ENCODE results near the gene IFI27L2. TPM values are rescaled to one million over a fixed set of nuclear protein-coding genes. Genes with fewer than 3 reads are reported as not detected.

Gene IFI27L2
- total and polyA plus RNA-seq, 2 experiments from 2014 or later = 91.5 to 95.1 TPM

DNA sequence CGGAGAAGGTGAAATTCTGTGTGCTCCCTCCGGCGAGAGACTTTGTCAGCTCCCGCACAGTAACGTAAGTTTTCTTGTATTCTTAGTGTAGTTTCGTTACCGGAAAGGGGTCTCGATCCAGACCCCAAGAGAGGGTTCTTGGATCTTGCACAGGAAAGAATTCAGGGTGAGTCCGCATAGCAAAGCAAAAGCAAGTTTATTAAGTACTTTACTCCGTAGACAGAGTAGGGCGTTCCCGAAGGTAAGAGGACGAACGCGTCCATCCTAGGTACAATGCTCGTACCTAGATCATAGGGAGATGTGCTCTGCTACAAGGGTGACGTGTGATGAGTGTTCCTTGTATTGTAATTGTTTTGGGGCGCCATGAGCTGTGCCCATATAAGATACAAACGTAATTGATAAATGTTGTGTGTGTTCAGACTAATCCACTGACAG lies 48.0 kb downstream of the IFI27L2 start:
- no peaks in the 10 kb centered on the region for H3K27me3 ChIP-seq
- no peaks in the 10 kb centered on the region for H3K9me3 ChIP-seq (ENCODE audit: low read depth)
- H3K9me2 ChIP-seq (replicated peaks; ENCODE audit: insufficient read depth) = no peaks in the 10 kb centered on the region
- TF ChIP-seq EZH2 (IDR thresholded peaks at IDR 0.05; ENCODE audit: borderline replicate concordance) = no peak
- TF ChIP-seq, protein P1, sequence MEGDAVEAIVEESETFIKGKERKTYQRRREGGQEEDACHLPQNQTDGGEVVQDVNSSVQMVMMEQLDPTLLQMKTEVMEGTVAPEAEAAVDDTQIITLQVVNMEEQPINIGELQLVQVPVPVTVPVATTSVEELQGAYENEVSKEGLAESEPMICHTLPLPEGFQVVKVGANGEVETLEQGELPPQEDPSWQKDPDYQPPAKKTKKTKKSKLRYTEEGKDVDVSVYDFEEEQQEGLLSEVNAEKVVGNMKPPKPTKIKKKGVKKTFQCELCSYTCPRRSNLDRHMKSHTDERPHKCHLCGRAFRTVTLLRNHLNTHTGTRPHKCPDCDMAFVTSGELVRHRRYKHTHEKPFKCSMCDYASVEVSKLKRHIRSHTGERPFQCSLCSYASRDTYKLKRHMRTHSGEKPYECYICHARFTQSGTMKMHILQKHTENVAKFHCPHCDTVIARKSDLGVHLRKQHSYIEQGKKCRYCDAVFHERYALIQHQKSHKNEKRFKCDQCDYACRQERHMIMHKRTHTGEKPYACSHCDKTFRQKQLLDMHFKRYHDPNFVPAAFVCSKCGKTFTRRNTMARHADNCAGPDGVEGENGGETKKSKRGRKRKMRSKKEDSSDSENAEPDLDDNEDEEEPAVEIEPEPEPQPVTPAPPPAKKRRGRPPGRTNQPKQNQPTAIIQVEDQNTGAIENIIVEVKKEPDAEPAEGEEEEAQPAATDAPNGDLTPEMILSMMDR (IDR thresholded peaks at IDR 0.05; ENCODE audit: poor library complexity) = no peak
- TF ChIP-seq EZH2phosphoT487 (IDR thresholded peaks at IDR 0.05; ENCODE audit: low read depth, severe bottlenecking, unreplicated experiment) = no peak
- 2% methylated on average over 19 of the region's 19 CpGs for WGBS (ENCODE audit: low lambda C conversion rate, missing lambda C conversion rate)
- peak overlapping the region; percentile 77 for H3K4me3 ChIP-seq
- H4K20me1 ChIP-seq (ENCODE audit: insufficient read depth, poor library complexity, severe bottlenecking) = peaks cover 31% of the 10 kb centered on the region
- H3K79me2 ChIP-seq = peaks cover 70% of the 10 kb centered on the region
- H3K27ac ChIP-seq = peak overlapping the region; percentile 96
- peak overlapping the region; percentile 80 for H2AFZ ChIP-seq
- peak overlapping the region; percentile 79 for H3K4me2 ChIP-seq
- H3K36me3 ChIP-seq (replicated peaks; ENCODE audit: insufficient read depth, low read depth) = no peaks in the 10 kb centered on the region
- H3K4me1 ChIP-seq (ENCODE audit: insufficient read depth) = peaks cover 33% of the 10 kb centered on the region
- DNase-seq (ENCODE audit: low spot score) = peak; percentile 32

DNA sequence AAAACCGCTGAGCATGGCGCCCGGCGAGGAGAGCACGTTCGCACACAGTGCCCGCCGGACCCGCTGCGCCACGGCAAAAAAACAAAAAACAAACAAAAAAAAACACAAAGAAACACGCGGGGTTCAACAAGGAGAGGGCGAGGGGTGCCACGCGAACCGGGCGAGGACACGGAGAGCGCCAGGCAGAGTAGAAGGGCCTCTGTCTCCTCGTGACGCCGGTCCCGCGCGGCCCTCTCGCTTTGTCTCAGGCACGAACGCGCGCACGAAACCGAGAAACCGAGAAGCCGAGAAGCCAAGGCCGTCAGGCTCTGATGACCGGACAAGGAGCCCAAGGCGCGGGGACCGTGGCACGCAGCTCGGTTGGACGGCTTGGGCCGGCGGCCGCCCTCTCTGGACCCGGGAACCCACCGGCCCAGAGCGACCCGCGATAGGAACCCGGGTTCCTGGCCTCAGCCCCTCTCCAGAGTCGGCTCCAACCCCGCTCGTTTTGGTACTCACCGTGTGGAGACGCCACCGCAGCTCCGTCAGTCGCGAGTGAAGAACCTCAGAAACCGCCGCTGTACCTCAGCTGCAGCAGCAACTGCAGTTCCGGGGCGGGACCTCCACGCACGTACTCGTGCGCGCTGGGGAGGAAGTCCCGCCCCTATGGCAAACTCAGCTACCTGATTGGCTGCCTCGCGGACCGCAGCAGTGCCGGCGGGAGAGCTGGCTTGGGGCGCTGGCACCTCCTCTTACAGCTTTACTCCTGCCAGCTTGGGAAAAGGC lies 48.6 kb downstream of the IFI27L2 start, which contains the start of the genes DDX24 and IFI27L1:
Gene DDX24, minus strand, starts transcription at position 582 of the 765 bp plus-strand sequence. CDS start 1,460 bp downstream, outside the sequence.
Gene IFI27L1, plus strand, starts transcription at position 690 of the 765 bp plus-strand sequence. CDS start 15,628 bp downstream, outside the sequence.
- Histone ChIP-seq H3K27me3 (no peaks in the 10 kb centered on the region), H3K79me2 (peaks cover 76% of the 10 kb centered on the region), H3K27ac (peak within 1 kb of the TSS; percentile 96), H3K9me2 (replicated peaks; ENCODE audit: insufficient read depth) (no peaks in the 10 kb centered on the region), H4K20me1 (ENCODE audit: insufficient read depth, poor library complexity, severe bottlenecking) (peaks cover 36% of the 10 kb centered on the region), H3K9me3 (ENCODE audit: low read depth) (no peaks in the 10 kb centered on the region), H3K4me2 (peak within 1 kb of the TSS; percentile 90), H3K36me3 (replicated peaks; ENCODE audit: insufficient read depth, low read depth) (no peaks in the 10 kb centered on the region), H3K4me1 (ENCODE audit: insufficient read depth) (peaks cover 33% of the 10 kb centered on the region), H2AFZ (peak within 1 kb of the TSS; percentile 80), H3K4me3 (peak within 1 kb of the TSS; percentile 94)
- TF ChIP-seq EZH2 (IDR thresholded peaks at IDR 0.05; ENCODE audit: borderline replicate concordance) = no peak
- TF ChIP-seq, protein P1 (IDR thresholded peaks at IDR 0.05; ENCODE audit: poor library complexity) = no peak
- DNase-seq (ENCODE audit: low spot score) = peak; percentile 97
- under 1% methylated on average over 71 of the region's 77 CpGs for WGBS (ENCODE audit: low lambda C conversion rate, missing lambda C conversion rate)

DNA sequence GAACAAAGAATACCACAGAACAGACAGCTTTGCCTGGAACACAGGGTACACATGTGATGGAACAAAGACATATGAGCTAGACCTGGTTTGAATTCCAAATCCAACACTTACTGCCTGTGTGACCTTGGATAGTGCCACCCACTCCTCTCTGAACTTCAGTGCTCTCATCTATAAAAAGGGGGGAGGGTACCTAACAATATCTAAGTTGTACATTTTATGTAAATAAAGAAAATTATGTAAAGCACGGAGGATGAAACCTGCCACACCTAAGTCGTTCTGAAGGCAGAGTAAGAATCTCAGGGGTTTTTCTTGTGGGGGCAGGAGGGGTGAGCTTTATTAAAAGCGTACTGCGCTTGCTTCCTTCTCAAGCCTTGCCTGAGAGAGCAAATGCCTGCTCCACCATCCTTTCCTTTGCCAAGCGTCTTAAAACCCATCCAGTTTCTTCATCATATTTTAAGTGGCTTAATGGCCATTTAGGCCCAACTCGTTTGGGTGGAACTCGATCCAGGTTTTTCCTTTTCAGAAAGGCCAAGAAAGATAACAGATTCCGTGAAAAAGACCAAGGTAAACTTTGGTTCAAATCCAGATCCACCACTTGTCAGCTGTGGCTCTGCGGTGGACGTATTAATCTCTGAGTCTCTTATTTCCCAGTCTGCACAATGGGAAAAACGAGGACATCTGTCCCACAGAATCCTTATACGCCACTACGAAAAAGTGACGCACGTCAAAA lies 49.3 kb downstream of the IFI27L2 start:
- DNase-seq (ENCODE audit: low spot score) = no peak
- H3K9me3 ChIP-seq (ENCODE audit: low read depth) = no peaks in the 10 kb centered on the region
- no peaks in the 10 kb centered on the region for H3K36me3 ChIP-seq (replicated peaks; ENCODE audit: insufficient read depth, low read depth)
- no peaks in the 10 kb centered on the region for H3K9me2 ChIP-seq (replicated peaks; ENCODE audit: insufficient read depth)
- TF ChIP-seq EZH2phosphoT487 (IDR thresholded peaks at IDR 0.05; ENCODE audit: low read depth, severe bottlenecking, unreplicated experiment) = no peak
- no peak for TF ChIP-seq EZH2 (IDR thresholded peaks at IDR 0.05; ENCODE audit: borderline replicate concordance)
- TF ChIP-seq, protein P1 (IDR thresholded peaks at IDR 0.05; ENCODE audit: poor library complexity) = no peak
- H2AFZ ChIP-seq = peak overlapping the region; percentile 58
- peak overlapping the region; percentile 94 for H3K4me3 ChIP-seq
- no peaks in the 10 kb centered on the region for H3K27me3 ChIP-seq
- WGBS (ENCODE audit: low lambda C conversion rate, missing lambda C conversion rate) = 10% methylated on average over 15 of the region's 15 CpGs
- H4K20me1 ChIP-seq (ENCODE audit: insufficient read depth, poor library complexity, severe bottlenecking) = peaks cover 38% of the 10 kb centered on the region
- H3K4me2 ChIP-seq = peak overlapping the region; percentile 90
- H3K79me2 ChIP-seq = peaks cover 81% of the 10 kb centered on the region
- H3K4me1 ChIP-seq (ENCODE audit: insufficient read depth) = peaks cover 33% of the 10 kb centered on the region
- H3K27ac ChIP-seq = peak overlapping the region; percentile 96
